Activated B cell treated with CpG ODN at 0.5 μM for 24 hours (primary cell): ENCODE data around the gene OAF. TPM values are rescaled to one million over a fixed set of nuclear protein-coding genes. Genes with fewer than 3 reads are reported as not detected.

Source experiments
- ATAC-seq: fragments of 200-7000 bp; cut with Tn5 transposase; one replicate; pipeline ENCODE4 v1.10.0; 2021; ENCODE audit warnings: low read depth, mild to moderate bottlenecking, moderate library complexity
- CTCF ChIA-PET: fragments of 350-600 bp; sonication (Branson Sonifier 250); formaldehyde crosslinking; loops from one replicate; lab custom pipeline; 2021; ENCODE audit warnings: antibody characterized with exemption; lab: Charles Lee
- POLR2A ChIA-PET: fragments of 350-600 bp; sonication (Branson Sonifier 250); formaldehyde crosslinking; loops from one replicate; lab custom pipeline; 2021; ENCODE audit warnings: antibody characterized with exemption; lab: Charles Lee
- DNase-seq: peaks from one replicate; pipeline ENCODE4 v3.0.0; 2022
- H3K27ac Mint-ChIP-seq: one replicate; pipeline ENCODE4 v1.8.0; 2020; ENCODE audit warnings: mixed read lengths
- H3K27me3 Mint-ChIP-seq: one replicate; pipeline ENCODE4 v1.8.0; 2021; ENCODE audit warnings: mixed read lengths
- H3K36me3 Mint-ChIP-seq: one replicate; pipeline ENCODE4 v1.8.0; 2021; ENCODE audit warnings: low read depth, mixed read lengths
- H3K4me1 Mint-ChIP-seq: one replicate; pipeline ENCODE4 v1.8.0; 2021; ENCODE audit warnings: mixed read lengths
- H3K4me3 Mint-ChIP-seq: one replicate; pipeline ENCODE4 v1.8.0; 2020; ENCODE audit warnings: mild to moderate bottlenecking, mixed read lengths
- H3K9me3 Mint-ChIP-seq: one replicate; pipeline ENCODE4 v1.8.0; 2020; ENCODE audit warnings: mixed read lengths
- intact Hi-C: fragments of 100-400 bp; cut with micrococcal nuclease; formaldehyde crosslinking; loops from one replicate; pipeline ENCODE4 v1.15.1; 2024
- total RNA-seq: library from RNA; stranded (reverse); gene quantifications from 2 replicates; pipeline ENCODE4 v1.2.3, GENCODE V29; 2022
- TF ChIP-seq, protein P1 (sequence below): fragments of 200-600 bp; IDR thresholded peaks from one replicate; pipeline ENCODE4 v1.8.0; 2022; ENCODE audit warnings: antibody characterized with exemption, mild to moderate bottlenecking

The OAF gene
- total RNA-seq, 1 donor from 2014 or later, result 0.78 TPM

DNA sequence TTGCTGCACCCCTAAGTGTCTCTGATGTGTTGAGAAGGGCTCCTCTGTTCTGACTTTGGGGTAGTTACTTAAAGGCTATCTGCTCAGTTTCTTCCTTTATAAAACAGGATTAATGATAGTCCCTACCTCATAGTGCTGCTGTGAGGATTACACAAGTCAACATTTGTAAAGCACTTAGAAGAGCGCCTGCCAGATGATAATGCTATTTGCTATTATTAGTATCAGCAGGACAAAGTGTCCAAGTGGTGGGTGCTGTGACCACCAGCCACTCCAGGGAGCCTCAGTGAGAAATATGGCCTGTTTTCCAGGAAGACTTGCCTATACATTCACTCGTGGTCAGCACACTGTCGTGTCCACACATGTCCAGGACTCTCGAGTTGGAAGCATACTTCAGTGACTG is 45.3 kb downstream of the OAF start:
- H3K36me3 Mint-ChIP-seq, result no peaks in the 10 kb centered on the region
- H3K27me3 Mint-ChIP-seq, result peaks cover 45% of the 10 kb centered on the region
- H3K4me1 Mint-ChIP-seq, result peaks cover 12% of the 10 kb centered on the region
- H3K9me3 Mint-ChIP-seq, result no peaks in the 10 kb centered on the region
- H3K27ac Mint-ChIP-seq, result no peak overlapping the region
- ChIA-PET POLR2A (no interaction called here), CTCF (no interaction called here)
- DNase-seq, result no peak
- no peak overlapping the region for H3K4me3 Mint-ChIP-seq
- intact Hi-C loops, result no loop called here
- TF ChIP-seq, protein P1, sequence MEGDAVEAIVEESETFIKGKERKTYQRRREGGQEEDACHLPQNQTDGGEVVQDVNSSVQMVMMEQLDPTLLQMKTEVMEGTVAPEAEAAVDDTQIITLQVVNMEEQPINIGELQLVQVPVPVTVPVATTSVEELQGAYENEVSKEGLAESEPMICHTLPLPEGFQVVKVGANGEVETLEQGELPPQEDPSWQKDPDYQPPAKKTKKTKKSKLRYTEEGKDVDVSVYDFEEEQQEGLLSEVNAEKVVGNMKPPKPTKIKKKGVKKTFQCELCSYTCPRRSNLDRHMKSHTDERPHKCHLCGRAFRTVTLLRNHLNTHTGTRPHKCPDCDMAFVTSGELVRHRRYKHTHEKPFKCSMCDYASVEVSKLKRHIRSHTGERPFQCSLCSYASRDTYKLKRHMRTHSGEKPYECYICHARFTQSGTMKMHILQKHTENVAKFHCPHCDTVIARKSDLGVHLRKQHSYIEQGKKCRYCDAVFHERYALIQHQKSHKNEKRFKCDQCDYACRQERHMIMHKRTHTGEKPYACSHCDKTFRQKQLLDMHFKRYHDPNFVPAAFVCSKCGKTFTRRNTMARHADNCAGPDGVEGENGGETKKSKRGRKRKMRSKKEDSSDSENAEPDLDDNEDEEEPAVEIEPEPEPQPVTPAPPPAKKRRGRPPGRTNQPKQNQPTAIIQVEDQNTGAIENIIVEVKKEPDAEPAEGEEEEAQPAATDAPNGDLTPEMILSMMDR, result no peak
- no peak for ATAC-seq

DNA sequence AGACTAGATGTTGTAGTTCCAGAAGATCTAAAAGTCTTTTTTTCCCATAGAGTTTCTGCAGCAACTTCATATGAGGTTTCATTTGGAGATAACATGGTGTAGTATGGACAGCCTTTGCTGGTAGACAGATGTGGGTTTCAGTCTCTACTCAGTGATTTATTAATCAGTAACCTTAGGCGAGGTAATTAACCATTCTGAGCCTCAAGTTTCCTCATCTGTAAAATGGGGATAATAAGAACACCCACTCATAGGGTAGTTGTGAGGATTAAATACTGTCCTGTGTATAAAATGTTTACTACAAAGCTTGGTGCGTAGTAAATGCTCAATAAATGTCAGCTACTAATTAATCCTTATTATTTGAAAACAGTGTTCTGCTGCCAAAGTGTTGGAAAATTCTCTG is 45.9 kb downstream of the OAF start:
- no peaks in the 10 kb centered on the region for H3K9me3 Mint-ChIP-seq
- peaks cover 12% of the 10 kb centered on the region for H3K4me1 Mint-ChIP-seq
- TF ChIP-seq, protein P1, result no peak
- intact Hi-C loops, result no loop called here
- DNase-seq (no peak), ATAC-seq (no peak)
- ChIA-PET CTCF (no interaction called here), POLR2A (no interaction called here)
- no peaks in the 10 kb centered on the region for H3K36me3 Mint-ChIP-seq
- peaks cover 44% of the 10 kb centered on the region for H3K27me3 Mint-ChIP-seq
- H3K27ac Mint-ChIP-seq, result no peak overlapping the region
- no peak overlapping the region for H3K4me3 Mint-ChIP-seq

DNA sequence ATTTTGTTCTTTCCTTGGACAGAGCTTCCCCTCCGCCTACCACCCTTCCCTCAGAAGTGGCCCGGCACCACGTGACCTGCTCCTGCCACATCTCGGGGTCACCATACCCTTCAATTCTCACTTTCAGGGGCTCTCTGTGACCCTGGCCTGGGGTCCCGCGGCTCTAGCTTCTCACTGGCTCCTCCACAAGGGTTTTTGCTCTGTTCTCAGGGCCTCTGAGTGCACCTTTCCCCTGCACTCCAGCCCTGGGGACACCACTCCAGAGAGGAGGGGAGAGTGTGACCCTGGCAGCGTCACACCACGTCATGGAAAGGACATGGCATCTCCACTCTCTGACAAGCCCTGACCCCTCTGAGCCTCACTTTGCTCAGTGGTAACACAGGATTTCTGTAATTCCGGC is 46.5 kb downstream of the OAF start:
- no peak for DNase-seq
- no peak overlapping the region for H3K4me3 Mint-ChIP-seq
- H3K36me3 Mint-ChIP-seq, result no peaks in the 10 kb centered on the region
- H3K9me3 Mint-ChIP-seq, result no peaks in the 10 kb centered on the region
- intact Hi-C loops, result no loop called here
- no peak overlapping the region for H3K27ac Mint-ChIP-seq
- TF ChIP-seq, protein P1, result no peak
- H3K27me3 Mint-ChIP-seq, result peaks cover 44% of the 10 kb centered on the region
- POLR2A ChIA-PET, result no interaction called here
- CTCF ChIA-PET, result no interaction called here
- ATAC-seq, result no peak
- H3K4me1 Mint-ChIP-seq, result peaks cover 12% of the 10 kb centered on the region

DNA sequence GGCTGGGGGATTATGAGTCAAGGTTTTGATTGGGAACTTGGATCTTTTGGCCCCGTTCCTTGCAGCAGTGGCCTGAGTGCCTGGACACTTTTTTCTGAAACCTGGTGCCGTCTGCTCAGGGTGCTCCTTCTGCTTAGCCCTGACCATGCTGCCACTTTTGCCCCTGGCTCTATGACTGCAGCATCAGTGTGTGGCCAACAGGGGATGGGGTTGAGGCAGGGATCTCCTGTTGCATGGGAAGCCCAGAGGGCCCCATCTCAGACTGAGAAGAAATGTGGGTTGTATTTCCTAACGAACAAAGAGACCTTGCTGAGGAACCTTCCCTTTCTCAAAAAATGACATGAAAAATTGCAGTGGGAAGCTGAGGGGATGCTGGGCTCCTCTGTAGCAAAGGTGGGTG is 47.8 kb downstream of the OAF start:
- TF ChIP-seq, protein P1, result no peak
- Mint-ChIP-seq H3K27me3 (peaks cover 50% of the 10 kb centered on the region), H3K9me3 (no peaks in the 10 kb centered on the region), H3K4me1 (peaks cover 12% of the 10 kb centered on the region), H3K4me3 (no peak overlapping the region), H3K36me3 (no peaks in the 10 kb centered on the region), H3K27ac (no peak overlapping the region)
- CTCF ChIA-PET, result no interaction called here
- DNase-seq (no peak), ATAC-seq (no peak)
- POLR2A ChIA-PET, result no interaction called here
- intact Hi-C loops, result no loop called here

DNA sequence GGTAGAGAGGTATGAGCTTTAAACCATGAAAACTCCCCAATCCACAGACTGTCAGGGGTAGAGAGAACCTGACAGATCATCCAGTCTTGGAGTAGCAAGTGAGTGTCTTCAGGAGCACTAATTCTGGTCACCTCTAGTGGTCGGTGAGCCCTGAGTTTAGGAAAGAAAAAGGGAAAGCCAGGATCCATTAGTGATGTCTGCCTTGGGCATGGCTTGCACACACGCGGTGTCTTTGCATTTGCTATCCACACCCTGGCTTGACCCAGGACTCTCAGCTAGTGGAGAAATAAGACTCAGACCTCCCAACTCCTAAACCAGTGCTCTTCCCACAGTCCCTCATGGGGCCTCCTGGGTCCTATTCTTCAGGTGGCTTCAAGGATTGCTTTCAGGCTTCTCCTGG is 48.4 kb downstream of the OAF start:
- ChIA-PET CTCF (no interaction called here), POLR2A (no interaction called here)
- TF ChIP-seq, protein P1, result no peak
- intact Hi-C loops, result no loop called here
- no peaks in the 10 kb centered on the region for H3K9me3 Mint-ChIP-seq
- H3K27ac Mint-ChIP-seq, result no peak overlapping the region
- H3K36me3 Mint-ChIP-seq, result no peaks in the 10 kb centered on the region
- ATAC-seq (no peak), DNase-seq (no peak)
- no peak overlapping the region for H3K4me3 Mint-ChIP-seq
- H3K27me3 Mint-ChIP-seq, result peaks cover 51% of the 10 kb centered on the region
- peaks cover 12% of the 10 kb centered on the region for H3K4me1 Mint-ChIP-seq
